Suprapubic skin (tissue), 4 donors: ENCODE data around the gene MYO15B.

ENCODE experiments used
- CTCF ChIP-seq, 2 donors: fragments of 200-600 bp in 1 of 2; fragments of 450-650 bp in 1 of 2; sonication (generic) in 1 of 2; IDR thresholded peaks; one replicate each; pipeline ENCODE4 v1.5.1; 2016 to 2019; ENCODE audit warnings: antibody characterized with exemption in 2 of 2, mild to moderate bottlenecking in 1 of 2, moderate library complexity in 1 of 2
- EP300 ChIP-seq: sonication (generic); formaldehyde crosslinking; IDR thresholded peaks from one replicate; pipeline ENCODE4 v1.6.1; 2017; ENCODE audit warnings: antibody characterized with exemption
- POLR2A ChIP-seq, 2 donors: fragments of 450-650 bp; IDR thresholded peaks; one replicate each; pipeline ENCODE4 v1.6.1; 2017; ENCODE audit warnings: antibody characterized with exemption in 2 of 2, mild to moderate bottlenecking in 2 of 2, moderate library complexity in 2 of 2
- POLR2AphosphoS5 ChIP-seq, 3 donors: sonication (generic); formaldehyde crosslinking; IDR thresholded peaks; one replicate each; pipeline ENCODE4 v1.6.1; 2017; ENCODE audit warnings: antibody characterized with exemption in 3 of 3

- TF ChIP-seq POLR2AphosphoS5 (IDR thresholded peaks at IDR 0.05), result no peak
- TF ChIP-seq CTCF (IDR thresholded peaks at IDR 0.05), result no peak
- no peak for TF ChIP-seq POLR2A (IDR thresholded peaks at IDR 0.05)
- TF ChIP-seq EP300, result no peak
Measured at GRCh38 chr17:75634754-75635609, 47.4 kb downstream of the MYO15B start.
